ENCODE data around the gene SRGAP1. TPM values are rescaled to one million over a fixed set of nuclear protein-coding genes. Genes with fewer than 3 reads are reported as not detected.

Gene SRGAP1
- polyA plus RNA-seq, 1 donor (not counting 4 experiments of a cell fraction or from before 2014, with no cell fraction given) = 4.5 TPM

DNA sequence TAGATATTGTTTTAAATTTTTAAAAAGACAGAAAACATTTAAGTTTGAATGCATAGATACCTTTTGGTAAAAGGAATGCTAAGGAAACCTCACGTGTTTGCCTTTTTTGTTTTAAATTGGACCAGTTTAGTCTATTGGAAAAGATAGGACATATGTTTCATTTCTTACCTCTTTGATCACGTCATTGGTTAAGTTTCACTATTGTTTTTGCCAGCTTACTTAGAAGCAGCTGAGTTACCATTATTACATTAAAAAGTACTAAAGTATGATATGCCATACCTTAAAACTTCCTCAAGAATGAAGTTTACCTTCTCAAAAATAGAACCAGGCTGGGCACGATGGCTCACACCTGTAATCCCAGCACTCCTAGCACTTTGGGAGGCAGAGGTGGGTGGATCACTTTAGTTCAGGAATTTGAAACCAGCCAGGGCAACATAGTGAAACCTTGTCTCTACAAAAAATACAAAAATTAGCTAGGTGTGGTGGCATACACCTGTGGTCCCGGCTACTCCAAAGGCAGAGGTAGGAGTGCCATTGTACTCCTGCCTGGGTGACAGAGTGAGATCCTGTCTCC, 54.4 kb downstream of the SRGAP1 start:
- Histone ChIP-seq H4K20me1 (ENCODE audit: control insufficient read depth, extremely low read depth, insufficient read depth, low read length) (no peaks in the 10 kb centered on the region), H3K36me3 (ENCODE audit: control insufficient read depth in 2 of 2, extremely low read depth in 1 of 2, insufficient read depth in 2 of 2, low read length in 2 of 2) (no peaks in the 10 kb centered on the region), H3K4me2 (ENCODE audit: control insufficient read depth, extremely low read depth, insufficient read depth, low read depth, low read length) (no peak overlapping the region), H3K9ac (ENCODE audit: control insufficient read depth, extremely low read depth, insufficient read depth, low read length) (no peak overlapping the region), H3K79me2 (ENCODE audit: control insufficient read depth, insufficient read depth, low read length) (peaks cover 48% of the 10 kb centered on the region), H3K4me3 (ENCODE audit: control insufficient read depth in 2 of 3, extremely low read depth in 1 of 3, insufficient read depth in 2 of 3, low read depth in 1 of 3, low read length in 3 of 3) (no peak overlapping the region), H3K9me3 (ENCODE audit: control insufficient read depth, low read depth, low read length) (no peaks in the 10 kb centered on the region), H3K9me1 (ENCODE audit: control insufficient read depth, extremely low read depth, insufficient read depth, low read length) (no peaks in the 10 kb centered on the region), H3K4me1 (ENCODE audit: control insufficient read depth, extremely low read depth, insufficient read depth, low read length) (no peaks in the 10 kb centered on the region), H3K27me3 (ENCODE audit: control insufficient read depth, extremely low read depth, insufficient read depth, low read length) (no peaks in the 10 kb centered on the region), H2AFZ (ENCODE audit: control insufficient read depth, low read length) (no peak overlapping the region), H3K27ac (ENCODE audit: control insufficient read depth, insufficient read depth, low read length) (no peak overlapping the region)
- no peak for FAIRE-seq
- no peak for DNase-seq (ENCODE audit: low read depth, low spot score)
- dilution Hi-C loops (cut with MboI; ENCODE audit: extremely low pct_ligation_motif_present, low sequenced_read_pairs) = no loop called here
- no peak for TF ChIP-seq EZH2 (IDR thresholded peaks at IDR 0.05; ENCODE audit: low read length)
- TF ChIP-seq, protein P1, sequence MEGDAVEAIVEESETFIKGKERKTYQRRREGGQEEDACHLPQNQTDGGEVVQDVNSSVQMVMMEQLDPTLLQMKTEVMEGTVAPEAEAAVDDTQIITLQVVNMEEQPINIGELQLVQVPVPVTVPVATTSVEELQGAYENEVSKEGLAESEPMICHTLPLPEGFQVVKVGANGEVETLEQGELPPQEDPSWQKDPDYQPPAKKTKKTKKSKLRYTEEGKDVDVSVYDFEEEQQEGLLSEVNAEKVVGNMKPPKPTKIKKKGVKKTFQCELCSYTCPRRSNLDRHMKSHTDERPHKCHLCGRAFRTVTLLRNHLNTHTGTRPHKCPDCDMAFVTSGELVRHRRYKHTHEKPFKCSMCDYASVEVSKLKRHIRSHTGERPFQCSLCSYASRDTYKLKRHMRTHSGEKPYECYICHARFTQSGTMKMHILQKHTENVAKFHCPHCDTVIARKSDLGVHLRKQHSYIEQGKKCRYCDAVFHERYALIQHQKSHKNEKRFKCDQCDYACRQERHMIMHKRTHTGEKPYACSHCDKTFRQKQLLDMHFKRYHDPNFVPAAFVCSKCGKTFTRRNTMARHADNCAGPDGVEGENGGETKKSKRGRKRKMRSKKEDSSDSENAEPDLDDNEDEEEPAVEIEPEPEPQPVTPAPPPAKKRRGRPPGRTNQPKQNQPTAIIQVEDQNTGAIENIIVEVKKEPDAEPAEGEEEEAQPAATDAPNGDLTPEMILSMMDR (optimal IDR thresholded peaks at IDR 0.05 in 1 of 3, IDR thresholded peaks at IDR 0.05 in 1 of 3, conservative IDR thresholded peaks at IDR 0.05 in 1 of 3; ENCODE audit: extremely low read depth in 1 of 3, insufficient read depth in 2 of 3, low read length in 3 of 3) = no peak

- no peak for DNase-seq (ENCODE audit: low read depth, low spot score)
- Histone ChIP-seq H3K9ac (ENCODE audit: control insufficient read depth, extremely low read depth, insufficient read depth, low read length) (no peak overlapping the region), H3K36me3 (ENCODE audit: control insufficient read depth in 2 of 2, extremely low read depth in 1 of 2, insufficient read depth in 2 of 2, low read length in 2 of 2) (no peaks in the 10 kb centered on the region), H3K4me2 (ENCODE audit: control insufficient read depth, extremely low read depth, insufficient read depth, low read depth, low read length) (no peak overlapping the region), H2AFZ (ENCODE audit: control insufficient read depth, low read length) (no peak overlapping the region), H3K27me3 (ENCODE audit: control insufficient read depth, extremely low read depth, insufficient read depth, low read length) (no peaks in the 10 kb centered on the region), H3K4me1 (ENCODE audit: control insufficient read depth, extremely low read depth, insufficient read depth, low read length) (no peaks in the 10 kb centered on the region), H3K4me3 (ENCODE audit: control insufficient read depth in 2 of 3, extremely low read depth in 1 of 3, insufficient read depth in 2 of 3, low read depth in 1 of 3, low read length in 3 of 3) (no peak overlapping the region), H3K27ac (ENCODE audit: control insufficient read depth, insufficient read depth, low read length) (no peak overlapping the region), H3K9me1 (ENCODE audit: control insufficient read depth, extremely low read depth, insufficient read depth, low read length) (no peaks in the 10 kb centered on the region), H3K79me2 (ENCODE audit: control insufficient read depth, insufficient read depth, low read length) (peaks cover 50% of the 10 kb centered on the region), H4K20me1 (ENCODE audit: control insufficient read depth, extremely low read depth, insufficient read depth, low read length) (no peaks in the 10 kb centered on the region), H3K9me3 (ENCODE audit: control insufficient read depth, low read depth, low read length) (no peaks in the 10 kb centered on the region)
- FAIRE-seq = no peak
- dilution Hi-C loops (cut with MboI; ENCODE audit: extremely low pct_ligation_motif_present, low sequenced_read_pairs) = no loop called here
- TF ChIP-seq, protein P1 (optimal IDR thresholded peaks at IDR 0.05 in 1 of 3, IDR thresholded peaks at IDR 0.05 in 1 of 3, conservative IDR thresholded peaks at IDR 0.05 in 1 of 3; ENCODE audit: extremely low read depth in 1 of 3, insufficient read depth in 2 of 3, low read length in 3 of 3) = no peak
- no peak for TF ChIP-seq EZH2 (IDR thresholded peaks at IDR 0.05; ENCODE audit: low read length)
Observed at GRCh38 chr12:63899396-63899795, 54.9 kb downstream of the SRGAP1 start.
